Bone marrow (tissue), 2 donors: ENCODE data around the gene CLTRN.
A peak's percentile ranks its signal among the peaks of the same experiment; 100 is the strongest.
"Not testable (repeated sequence)": the region's sequence is repeated elsewhere in the genome, so short reads cannot be mapped to it uniquely, and the experiment has no call there.

Experiments
- DNase-seq, 2 donors: peaks; one replicate each; lab custom pipeline; 2025; lab: John Stamatoyannopoulos, UW

Gene CLTRN, protein sequence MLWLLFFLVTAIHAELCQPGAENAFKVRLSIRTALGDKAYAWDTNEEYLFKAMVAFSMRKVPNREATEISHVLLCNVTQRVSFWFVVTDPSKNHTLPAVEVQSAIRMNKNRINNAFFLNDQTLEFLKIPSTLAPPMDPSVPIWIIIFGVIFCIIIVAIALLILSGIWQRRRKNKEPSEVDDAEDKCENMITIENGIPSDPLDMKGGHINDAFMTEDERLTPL

DNA sequence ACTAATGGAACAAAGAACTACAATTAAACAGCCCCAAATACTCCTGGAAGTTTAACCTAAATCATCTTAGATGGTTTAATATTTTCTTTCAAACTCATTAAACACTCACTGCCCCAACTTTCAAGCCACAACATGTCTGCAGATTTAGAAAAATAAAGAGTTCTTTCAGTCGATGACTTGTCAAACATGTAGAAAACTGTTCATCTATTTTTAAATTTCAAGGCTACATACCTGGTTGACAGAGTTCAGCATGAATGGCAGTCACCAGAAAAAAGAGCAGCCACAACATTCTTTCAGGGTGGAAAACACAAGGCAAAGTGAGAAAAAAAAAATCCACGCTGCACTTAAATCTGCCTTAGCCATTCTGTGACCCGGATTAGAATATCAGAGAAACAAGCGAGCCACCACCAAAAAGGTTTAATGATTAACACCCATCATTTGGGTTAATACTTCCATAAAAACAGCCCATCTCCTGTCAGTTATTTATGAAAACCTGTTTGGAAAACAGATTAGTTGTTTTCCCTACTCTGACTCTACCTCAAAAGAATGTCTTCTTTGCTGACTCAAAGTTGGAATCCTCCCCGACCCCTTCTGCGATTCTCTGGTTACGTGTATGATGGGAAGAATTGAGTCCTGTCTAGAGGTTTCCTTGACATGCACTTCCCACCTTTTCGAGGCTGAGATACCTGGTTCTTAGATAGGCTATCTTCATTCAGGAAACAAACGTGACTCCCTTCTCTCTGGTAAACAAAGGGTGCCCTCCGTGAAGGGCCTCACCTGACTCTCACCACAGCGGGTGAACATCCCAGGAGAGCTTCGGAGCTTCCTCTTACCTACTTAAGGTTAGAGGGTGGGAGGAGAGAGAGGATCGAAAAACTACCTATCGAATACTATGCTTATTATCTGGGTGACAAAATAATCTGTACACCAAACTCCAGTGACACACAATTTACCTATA is at the start of gene CLTRN:
TSS of gene CLTRN (minus strand) at position 319 of the 958 bp plus-strand sequence. CDS start at position 289, 30 bp downstream.
- DNase-seq, result no peak

DNA sequence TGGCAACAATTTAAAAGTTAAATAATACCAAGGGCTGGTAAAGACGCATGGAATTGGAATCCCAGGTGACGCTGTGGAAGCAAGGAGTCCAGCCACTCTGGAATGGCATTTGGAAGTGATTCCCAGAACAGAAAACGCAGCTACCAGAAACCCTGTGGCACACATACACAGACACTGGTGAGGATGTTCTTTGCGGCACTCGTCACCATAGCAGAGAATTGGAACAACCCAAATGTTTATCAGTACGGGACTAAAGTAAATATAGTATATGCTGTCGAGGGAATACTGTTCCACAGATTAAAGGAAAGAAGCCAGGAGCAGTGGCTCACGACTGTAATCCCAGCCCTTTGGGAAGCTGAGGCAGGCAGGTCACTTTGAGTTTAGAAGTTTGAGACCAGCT is 39.7 kb upstream of the CLTRN start:
- not testable (repeated sequence) for DNase-seq

DNA sequence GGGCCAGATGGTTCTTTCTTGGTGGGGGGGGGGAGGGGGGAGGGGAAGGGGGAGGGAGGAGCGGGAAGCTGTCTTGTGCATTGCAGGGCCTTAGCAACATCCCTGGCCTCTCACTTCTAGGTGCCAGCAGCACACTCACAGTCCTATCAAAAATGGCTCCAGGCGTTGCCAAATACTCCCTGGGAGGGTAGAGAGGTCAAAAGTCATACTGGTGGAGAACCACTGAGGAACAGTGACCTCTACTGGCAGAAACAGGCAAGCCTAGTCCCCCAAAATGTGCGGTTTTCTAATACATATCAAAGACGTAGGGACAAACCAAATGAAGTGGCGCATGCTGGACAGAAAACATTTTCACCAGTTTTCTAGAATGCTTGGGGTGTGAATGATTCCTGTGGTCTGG is 39.2 kb upstream of the CLTRN start:
- DNase-seq, result not testable (repeated sequence)

DNA sequence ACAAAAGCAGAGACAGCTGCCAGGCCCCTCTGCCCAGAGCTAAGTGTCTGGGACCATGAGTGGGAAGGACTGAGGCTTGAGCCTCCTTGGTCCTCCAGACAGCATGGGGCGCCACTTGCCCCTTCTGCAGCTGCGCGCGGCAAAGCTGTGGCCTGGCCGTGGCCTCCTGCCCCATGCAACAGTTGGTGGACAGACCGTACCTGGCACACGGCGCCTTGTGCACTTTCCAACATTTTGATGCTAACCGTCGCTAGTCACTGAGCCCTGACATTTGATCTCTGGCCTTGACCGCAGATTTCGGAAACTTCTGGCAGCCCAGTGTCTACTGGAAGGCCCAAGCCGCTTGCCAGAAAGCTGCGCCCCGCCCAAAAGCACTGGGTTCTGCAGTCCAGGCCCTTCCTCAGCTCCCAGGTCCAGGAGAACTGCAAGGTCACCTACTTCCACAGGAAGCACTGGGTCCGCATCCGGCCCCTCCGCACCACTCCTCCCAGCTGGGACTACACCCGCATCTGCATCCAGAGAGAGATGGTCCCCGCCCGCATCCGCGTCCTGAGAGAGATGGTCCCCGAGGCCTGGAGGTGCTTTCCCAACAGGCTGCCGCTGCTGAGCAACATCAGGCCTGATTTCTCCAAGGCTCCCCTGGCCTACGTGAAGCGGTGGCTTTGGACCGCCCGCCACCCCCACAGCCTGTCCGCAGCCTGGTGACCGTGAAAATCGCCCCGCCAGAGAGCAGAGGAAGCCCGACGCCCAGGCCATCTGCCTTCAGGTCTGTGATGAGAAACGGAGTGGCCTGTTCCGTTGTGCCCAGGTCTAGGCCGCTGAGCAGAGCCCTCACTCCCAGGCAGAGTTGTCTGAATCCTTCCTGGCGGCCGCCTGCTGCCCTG is 38.1 kb upstream of the CLTRN start:
- no peak for DNase-seq

DNA sequence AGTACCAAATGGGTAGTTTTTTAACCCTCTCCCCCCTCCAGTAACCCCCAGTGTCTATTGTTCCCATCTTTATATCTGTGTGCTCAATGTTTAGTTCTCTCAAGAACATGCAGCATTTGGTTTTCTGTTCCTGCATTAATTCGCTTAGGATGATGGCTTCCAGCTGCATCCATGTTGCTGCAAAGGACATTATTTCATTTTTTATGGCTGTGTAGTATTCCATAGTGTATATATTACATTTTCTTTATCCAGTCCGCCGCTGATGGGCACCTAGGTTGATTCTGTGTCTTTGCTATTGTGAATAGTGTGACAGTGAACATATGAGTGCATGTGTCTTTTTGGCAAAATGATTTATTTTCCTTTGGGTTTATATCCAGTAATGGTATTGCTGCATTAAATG is 31.9 kb upstream of the CLTRN start:
- DNase-seq, result no peak

DNA sequence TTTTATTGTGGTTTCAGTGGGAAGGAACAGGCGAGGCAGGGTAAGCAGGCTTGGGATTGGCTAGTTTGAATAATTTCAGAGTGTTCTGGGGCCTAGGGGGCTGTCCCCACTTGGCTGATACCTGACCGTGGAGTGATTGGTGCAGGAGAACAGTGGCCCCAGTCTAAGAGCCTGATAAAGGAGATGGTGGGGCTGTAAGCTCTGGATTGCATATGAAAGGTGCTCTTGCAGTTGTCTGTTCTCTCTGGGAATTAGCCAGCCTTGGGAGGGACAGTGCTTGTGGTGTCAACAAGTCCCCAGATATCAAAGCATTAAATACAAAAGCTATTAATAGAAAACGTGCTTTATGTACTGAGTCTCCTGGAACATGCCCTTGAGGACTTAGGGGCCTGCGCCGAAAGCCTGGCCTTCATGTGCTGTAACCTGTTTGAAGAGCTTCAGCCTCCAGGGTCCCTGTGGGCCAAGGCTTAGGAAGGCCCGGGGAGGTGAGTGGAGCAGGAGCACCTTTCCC is 30.4 kb upstream of the CLTRN start:
- no peak for DNase-seq

DNA sequence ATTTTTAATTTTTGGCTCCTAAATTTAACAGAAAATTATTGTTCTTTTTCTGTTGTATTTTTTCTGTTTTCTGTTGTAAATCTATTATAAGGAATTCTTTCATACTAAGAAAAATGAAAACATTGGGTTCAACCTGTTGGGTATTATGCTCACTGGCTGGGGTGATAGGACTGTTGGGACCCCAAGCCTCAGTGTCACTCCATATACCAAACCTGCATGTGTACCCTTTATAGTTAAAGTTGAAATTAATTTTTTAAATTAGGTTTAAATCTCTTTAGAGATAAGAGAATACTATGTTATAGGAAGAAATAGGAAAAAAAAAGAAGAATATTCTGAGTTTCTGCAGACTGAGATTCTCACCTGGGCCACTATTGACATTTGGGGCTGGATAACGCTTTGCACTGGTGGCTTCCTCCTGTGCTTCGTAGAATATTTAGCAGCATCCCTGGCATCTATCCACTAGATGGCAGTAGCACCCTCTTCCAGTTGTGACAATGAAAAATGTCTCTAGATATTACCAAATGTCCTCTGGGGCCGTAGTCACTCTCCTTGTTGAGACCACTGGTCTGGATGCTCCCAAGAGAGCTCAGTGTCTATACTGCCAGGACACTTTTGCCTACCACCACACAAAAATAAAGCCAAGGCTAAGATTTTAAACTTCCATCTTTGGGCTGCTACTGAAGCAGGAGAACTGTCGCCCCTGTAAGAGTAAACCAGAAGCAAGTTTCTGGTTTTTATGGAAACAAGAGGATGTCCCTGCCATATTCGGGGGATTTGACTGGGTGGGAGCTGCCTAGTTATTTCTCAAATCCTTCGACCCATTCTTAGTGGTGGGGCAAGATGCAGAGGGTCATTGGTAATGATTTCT is 22.4 kb upstream of the CLTRN start:
- DNase-seq, result peak in 1 of 2 donors; percentile 19

DNA sequence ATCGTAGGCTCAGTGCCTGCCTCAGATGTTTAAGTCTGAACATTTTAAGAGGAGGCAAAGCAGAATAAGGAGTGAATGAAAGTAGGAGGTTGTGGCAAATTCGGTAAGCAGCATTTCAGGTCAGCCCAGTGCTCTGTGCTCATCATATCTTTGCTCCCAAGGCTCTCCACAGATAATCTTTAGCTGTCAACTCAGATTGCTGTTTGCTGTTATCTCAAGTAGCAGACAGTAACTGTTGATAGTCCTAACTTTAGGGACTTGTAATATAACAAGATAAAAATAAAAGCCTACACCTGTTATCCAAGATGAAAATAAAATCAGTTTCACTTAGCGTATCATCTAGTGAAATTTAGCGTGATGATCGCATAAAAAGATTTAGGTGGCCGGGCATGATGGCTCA is 18.6 kb upstream of the CLTRN start:
- no peak for DNase-seq

DNA sequence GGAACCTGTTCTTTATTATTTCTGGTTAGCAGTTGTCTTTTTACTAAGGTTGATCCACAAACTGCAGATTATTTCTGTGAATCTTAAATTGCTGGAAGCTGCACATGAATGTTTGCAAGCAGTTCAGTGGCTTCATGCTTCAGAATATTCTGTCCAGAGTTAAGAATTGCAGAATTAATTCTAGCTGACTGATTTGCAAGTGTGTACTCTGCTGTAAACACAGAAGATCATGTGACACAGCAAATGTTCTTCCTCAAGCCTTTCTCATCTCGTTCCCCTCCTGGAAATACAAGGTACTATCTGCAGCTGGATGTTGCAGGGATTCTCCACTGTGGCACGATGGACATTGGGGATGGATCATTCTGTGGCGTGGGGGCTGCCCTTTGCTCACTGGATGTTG is 16.8 kb upstream of the CLTRN start:
- DNase-seq, result no peak

DNA sequence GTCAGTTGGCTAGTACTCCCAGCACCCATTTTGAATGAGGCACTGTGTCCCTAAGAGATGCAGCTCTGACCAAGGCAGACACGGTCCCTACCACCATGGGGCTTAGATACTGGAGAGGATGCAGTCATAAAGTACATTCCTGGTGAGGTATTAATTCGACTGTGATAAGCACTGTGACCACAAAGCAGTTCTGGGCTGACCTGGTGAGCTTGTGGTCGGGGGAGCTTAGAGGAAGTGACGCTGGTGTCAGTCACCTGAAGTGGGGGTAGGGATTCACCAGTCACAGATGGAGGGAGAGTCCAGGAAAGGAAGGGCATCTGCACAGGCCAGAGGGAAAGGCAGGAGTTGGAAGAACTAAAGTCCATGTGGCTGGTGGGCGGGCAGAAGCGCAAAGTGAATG is 15.8 kb upstream of the CLTRN start:
- DNase-seq, result no peak

DNA sequence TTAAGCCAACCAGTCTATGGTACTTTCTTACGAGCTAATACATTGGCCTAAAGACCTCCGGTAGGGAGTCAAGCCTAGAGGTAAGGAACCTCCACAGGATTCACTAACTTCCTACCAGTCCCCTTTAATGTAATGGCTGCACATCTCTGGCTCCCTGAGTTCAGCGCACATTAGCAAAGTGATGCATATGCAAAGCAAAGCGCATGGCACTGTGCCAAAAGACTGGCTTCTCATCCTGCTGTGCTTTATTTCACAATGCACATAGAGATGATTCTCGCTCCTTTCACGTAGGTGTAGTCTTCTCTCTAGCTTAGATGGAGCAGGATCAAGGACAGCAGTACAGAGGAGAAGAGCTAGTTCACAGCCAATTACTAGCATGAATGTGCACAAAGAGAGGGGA is 14.6 kb upstream of the CLTRN start:
- no peak for DNase-seq

DNA sequence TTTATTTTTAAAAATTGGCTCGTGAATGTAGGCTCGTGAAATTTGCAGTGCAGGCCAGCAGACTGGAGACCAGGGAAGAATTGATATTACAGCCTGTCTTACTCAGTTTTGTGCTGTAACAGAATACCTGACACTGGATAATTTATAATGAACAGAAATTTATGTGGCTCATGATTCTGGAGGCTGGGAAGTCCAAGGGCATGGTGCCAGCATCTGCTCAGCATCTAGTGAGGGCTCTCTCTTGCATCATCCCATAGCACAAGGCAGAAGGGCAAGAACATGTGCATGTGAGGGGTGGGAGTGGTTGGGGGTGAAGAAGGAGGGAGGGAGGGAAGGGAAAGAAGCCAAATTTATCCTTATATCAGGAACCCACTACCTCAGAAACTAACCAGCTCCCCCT is 13.7 kb upstream of the CLTRN start:
- DNase-seq, result no peak

DNA sequence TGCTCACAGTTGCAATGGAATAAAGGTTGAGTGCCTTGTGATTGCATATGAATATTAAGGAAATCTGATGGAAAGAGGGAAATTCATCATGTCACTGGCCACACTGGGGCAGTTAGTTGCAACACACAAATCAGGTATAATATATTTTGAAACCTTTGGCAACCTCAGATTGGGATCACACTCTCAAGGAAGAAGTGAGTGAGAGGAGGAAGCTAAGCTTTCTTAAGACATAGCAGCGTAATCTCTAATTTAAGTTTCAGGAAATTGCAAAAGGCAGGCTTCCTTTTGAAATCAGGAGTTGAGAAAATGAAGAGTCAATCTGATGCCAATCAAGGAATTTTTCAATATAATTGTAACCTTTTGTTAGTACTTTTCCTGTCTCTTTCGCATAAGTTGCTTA is 12.3 kb upstream of the CLTRN start:
- DNase-seq, result no peak

DNA sequence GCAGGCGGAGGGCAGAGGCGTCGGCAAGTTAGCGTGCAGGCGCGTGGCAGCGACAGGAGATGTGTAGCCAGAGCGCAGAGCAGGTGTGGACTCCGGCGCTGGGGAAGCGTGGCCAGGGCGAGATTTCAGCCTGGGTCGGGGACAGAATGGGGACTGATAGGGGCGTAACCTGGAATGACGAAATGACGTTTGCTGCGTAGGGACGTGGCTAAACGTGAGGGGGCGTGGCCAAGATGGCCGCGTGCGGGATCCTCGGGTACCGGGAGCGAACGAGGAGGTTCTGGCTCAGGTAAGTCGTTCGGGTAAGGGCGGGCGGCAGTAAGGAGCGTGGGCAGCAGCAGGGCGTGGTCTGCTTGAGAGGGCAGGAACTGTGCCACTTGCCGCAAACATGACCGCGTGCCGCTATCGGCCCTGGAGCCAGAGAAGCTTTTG is 10.9 kb upstream of the CLTRN start:
- peak; percentile 72 to 95 for DNase-seq

DNA sequence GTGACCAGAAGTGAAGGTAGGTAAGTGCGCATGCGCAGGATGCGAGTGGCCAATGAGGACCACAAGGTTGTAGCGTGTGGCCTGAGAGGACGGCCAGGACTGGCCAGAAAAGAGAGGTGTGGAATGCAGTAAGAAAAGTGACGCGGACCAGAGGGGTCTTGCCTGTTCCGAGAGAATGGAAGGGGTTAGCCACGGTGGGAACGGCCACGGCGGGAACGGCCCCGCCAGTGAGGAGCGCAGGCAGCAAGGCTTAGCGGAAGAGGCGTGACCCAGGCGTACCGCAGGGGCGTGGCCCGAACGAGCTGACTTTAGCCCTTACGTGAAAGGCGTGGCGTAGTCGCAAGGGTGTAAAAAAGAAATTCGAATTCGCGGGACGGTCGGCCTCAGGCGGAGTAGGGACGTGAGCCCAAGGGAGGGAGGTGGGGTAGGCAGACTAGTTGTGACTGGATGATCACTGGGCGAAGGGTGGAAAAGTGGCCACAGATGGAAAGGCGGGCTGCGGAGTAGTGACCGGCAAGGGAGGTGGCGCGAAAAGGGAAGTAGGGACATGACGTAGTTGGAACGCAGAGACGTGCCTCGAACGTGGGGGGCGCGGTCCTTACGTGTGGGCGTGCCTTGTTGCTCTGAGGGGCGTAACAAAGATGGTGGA is 10.4 kb upstream of the CLTRN start:
- peak; percentile 82 to 95 for DNase-seq

DNA sequence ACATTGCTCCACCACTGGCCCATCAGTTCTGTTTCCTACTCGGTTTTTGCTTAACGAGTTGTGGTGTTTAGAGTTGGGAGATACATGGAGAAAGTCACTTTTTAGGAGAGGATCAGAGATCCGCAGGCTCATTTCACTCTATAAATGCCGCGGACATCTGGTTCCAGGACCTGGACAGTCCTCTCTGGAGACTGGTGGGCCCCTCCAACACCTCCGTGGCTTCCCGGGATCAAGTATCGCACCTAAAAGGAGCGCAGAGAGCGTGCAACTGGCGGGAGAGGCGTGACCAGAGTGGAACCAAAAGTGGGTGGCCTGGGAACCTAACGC is 9.9 kb upstream of the CLTRN start:
- DNase-seq, result no peak

DNA sequence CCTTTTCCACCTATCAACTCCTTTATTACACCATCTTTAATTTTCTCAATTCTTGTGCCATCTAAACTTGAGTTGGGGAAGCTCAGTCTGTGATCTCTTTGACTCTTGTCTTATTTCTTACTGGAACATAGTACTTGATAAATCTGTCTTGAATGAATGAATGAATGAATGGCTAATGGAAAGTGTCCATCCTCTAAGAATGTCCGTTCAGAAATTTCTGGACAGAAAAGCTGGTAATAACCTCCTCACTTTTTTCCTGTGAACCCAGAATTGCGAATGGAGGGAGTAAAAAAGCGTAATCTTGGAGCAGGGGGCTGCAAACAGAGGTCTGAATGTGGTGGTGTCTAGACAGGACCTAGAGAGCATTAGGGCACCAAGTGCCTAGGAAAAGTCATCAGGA is 9.4 kb upstream of the CLTRN start:
- no peak for DNase-seq

DNA sequence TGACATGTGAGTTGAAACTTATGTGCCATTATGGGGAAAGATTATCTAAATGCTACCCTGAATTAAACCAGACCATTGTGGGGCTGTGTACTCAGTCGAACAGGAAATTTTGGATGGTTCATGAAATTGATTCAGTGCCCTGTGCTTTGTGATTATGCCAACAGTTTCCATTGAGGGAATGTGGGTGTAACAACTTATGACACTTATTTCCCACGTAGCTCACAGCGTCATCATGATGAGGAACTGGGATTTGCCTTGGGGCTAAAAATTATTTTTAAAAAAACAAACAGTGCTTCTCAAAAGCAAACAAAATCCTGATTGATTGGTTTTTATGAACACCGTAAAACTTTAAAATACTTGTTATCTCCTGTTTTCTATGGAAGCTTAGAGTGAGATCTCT is 8.3 kb upstream of the CLTRN start:
- DNase-seq, result no peak

DNA sequence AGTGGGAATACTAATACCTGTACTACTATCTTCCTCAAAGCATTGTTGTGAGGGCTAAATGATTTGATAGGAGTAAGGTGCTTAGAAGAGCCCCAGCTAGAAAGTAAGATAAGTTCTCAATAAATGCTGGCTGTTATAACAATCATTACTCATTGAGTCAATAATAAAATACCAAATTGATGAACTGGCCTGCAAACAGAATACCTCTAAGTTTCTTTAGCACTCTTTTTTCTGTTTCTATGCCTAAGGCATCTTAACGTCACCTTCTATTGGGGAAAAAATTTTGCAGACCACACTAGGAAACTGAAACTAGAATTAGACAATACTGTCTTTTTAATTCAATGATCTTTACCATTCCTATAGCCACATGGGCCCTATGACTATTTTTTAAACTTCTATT is 1.2 kb downstream of the CLTRN start:
- no peak for DNase-seq

DNA sequence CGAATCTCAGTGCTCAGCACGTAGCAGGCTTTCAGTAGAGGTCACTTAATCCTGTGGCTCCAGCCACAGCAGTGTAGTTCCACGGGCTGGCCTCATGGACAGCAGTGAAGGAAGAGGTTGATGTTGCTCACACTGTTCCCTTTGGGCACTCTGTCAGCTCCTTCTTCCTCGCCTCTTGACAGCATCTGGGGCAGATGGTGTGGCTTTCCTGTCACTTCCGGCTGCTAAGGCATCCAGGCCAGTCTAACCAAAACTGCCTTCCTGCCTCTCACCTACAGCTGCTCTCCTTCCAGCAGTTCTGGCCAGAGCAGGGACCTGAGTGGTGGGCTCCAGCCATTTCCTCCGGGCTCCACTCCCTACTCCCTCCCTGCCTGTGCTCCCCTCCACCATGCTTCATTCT is 9.8 kb downstream of the CLTRN start:
- DNase-seq, result not testable (repeated sequence)

DNA sequence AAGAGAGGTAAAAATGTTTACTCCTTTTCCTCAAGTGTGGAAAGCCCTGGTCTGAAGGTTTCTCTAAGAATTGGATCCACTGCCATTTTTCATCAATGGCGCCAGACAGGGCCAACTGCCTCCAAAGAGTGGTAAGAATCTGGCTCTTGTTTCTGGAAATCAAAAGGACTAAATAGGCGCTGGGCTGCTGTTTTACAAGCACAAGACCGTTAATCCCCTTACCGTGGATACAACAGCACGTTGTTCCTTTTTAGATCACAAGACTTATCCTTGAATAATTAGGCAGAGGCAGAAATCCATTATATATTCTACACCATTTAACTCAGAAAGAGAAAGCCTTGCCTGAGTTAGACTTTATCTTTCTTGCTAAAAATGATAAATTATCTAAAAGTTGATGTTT is 10.6 kb downstream of the CLTRN start:
- no peak for DNase-seq
